Liver (tissue), 9 donors: ENCODE data around the gene OSBPL9. TPM values are rescaled to one million over a fixed set of nuclear protein-coding genes. Genes with fewer than 3 reads are reported as not detected.

Experiments used
- DNase-seq: peaks from one replicate; pipeline ENCODE4 v3.0.0-alpha.2; 2017; ENCODE audit warnings: low spot score
- H3K27ac ChIP-seq, 2 donors: one replicate each; pipeline ENCODE4 v1.7.0; 2013; ENCODE audit warnings: inconsistent platforms in 2 of 2, low read length in 2 of 2, control low read depth in 1 of 2, low read depth in 1 of 2, mild to moderate bottlenecking in 1 of 2
- H3K27me3 ChIP-seq, 4 donors: one replicate each; pipeline versions ENCODE4 v1.6.1 to v1.7.0; 2013; ENCODE audit warnings: low read length in 3 of 4, inconsistent platforms in 1 of 4, mild to moderate bottlenecking in 1 of 4, moderate library complexity in 1 of 4; ENCODE audit not compliant: control insufficient read depth in 4 of 4, insufficient read depth in 4 of 4
- H3K36me3 ChIP-seq, 4 donors: one replicate each; pipeline versions ENCODE4 v1.6.1 to v1.7.0; 2013; ENCODE audit warnings: low read length in 3 of 4, mild to moderate bottlenecking in 3 of 4, low read depth in 1 of 4, moderate library complexity in 1 of 4; ENCODE audit not compliant: control insufficient read depth in 4 of 4, insufficient read depth in 3 of 4
- H3K4me1 ChIP-seq, 4 donors: one replicate each; pipeline versions ENCODE4 v1.6.1 to v1.7.0; 2013; ENCODE audit warnings: low read length in 3 of 4, mild to moderate bottlenecking in 3 of 4, moderate library complexity in 1 of 4; ENCODE audit not compliant: control insufficient read depth in 4 of 4, insufficient read depth in 4 of 4
- H3K4me3 ChIP-seq, 3 donors: one replicate each; pipeline versions ENCODE4 v1.6.1 to v1.7.0; 2013; ENCODE audit warnings: low read length in 3 of 3, control low read depth in 1 of 3, low read depth in 1 of 3, mild to moderate bottlenecking in 1 of 3
- H3K9ac ChIP-seq, 2 donors: one replicate each; pipeline ENCODE4 v1.7.0; 2013; ENCODE audit warnings: low read length in 2 of 2, mild to moderate bottlenecking in 2 of 2, moderate library complexity in 2 of 2, control low read depth in 1 of 2, low read depth in 1 of 2
- H3K9me3 ChIP-seq, 4 donors: one replicate each; pipeline versions ENCODE4 v1.6.1 to v1.7.0; 2013; ENCODE audit warnings: low read length in 3 of 4; ENCODE audit not compliant: control insufficient read depth in 4 of 4
- ATF3 ChIP-seq: IDR thresholded peaks from 2 replicates; pipeline ENCODE4 v1.6.1; 2016; ENCODE audit warnings: antibody characterized with exemption
- CTCF ChIP-seq: fragments of 150-350 bp; IDR thresholded peaks from 2 replicates; pipeline ENCODE4 v1.5.1; 2017; ENCODE audit warnings: improper control_type of control experiment, low read depth, low read length; ENCODE audit not compliant: missing input control
- FOXA2 ChIP-seq: IDR thresholded peaks from 2 replicates; pipeline ENCODE4 v1.6.1; 2016; ENCODE audit warnings: antibody characterized with exemption
- HNF4G ChIP-seq: IDR thresholded peaks from 2 replicates; pipeline ENCODE4 v1.6.1; 2016; ENCODE audit warnings: antibody characterized with exemption
- JUND ChIP-seq, 2 donors: IDR thresholded peaks; 2 replicates each; pipeline ENCODE4 v1.6.1; 2016; ENCODE audit warnings: antibody characterized with exemption in 2 of 2
- MAX ChIP-seq: IDR thresholded peaks from 2 replicates; pipeline ENCODE4 v1.6.1; 2016; ENCODE audit warnings: antibody characterized with exemption
- RAD21 ChIP-seq, 2 donors: IDR thresholded peaks; 2 replicates each; pipeline ENCODE4 v1.6.1; 2016; ENCODE audit warnings: antibody characterized with exemption in 2 of 2, mild to moderate bottlenecking in 2 of 2
- REST ChIP-seq: IDR thresholded peaks from 2 replicates; pipeline ENCODE4 v1.6.1; 2016; ENCODE audit warnings: antibody characterized with exemption, mild to moderate bottlenecking
- SP1 ChIP-seq: IDR thresholded peaks from 2 replicates; pipeline ENCODE4 v1.6.1; 2018; ENCODE audit warnings: antibody characterized with exemption, mild to moderate bottlenecking
- WGBS: extraction: QIAGEN DNeasy Blood & Tissue Kit; methylation state at CpG from one replicate; pipeline ENCODE4 v1.1.7; 2013; 5-methylcytosine and 5-hydroxymethylcytosine counted together
- polyA plus RNA-seq, 2 donors: library from polyadenylated mRNA; stranded (reverse) in 1 of 2; unstranded in 1 of 2; fragments of 200-250 nt in 1 of 2; fragments of >200 nt in 1 of 2; fragmentation: Nextera tagmentation in 1 of 2; extraction: Ambion mirVana in 1 of 2; gene quantifications; one replicate each; pipeline versions ENCODE4 v1.2.1 to v1.2.3, GENCODE V29; 2013 to 2015
- total RNA-seq, 2 donors: library from RNA; depleted of rRNA; stranded (reverse); fragments of >200 nt; gene quantifications; one replicate each; pipeline ENCODE4 v1.2.3, GENCODE V29; 2014
- donor health status: healthy.
- donor health status: healthy.
- donor health status: healthy.
- donor health status: healthy.
- donor health status: healthy.

Gene OSBPL9
- total and polyA plus RNA-seq, 4 donors, result 52.1 to 129 (median 60.4) TPM

GRCh38 chr1:51664421-51665240 lies 47.7 kb downstream of the OSBPL9 start:
- DNase-seq, result no peak
- peaks cover 0 to 9% (median 2%) of the 10 kb centered on the region in 4 donors for H3K4me1 ChIP-seq
- 90% methylated on average over 6 of the region's 6 CpGs for WGBS
- TF ChIP-seq REST (no peak), FOXA2 (no peak)
- no peaks in the 10 kb centered on the region for H3K9me3 ChIP-seq
- H3K27ac ChIP-seq, result no peak overlapping the region
- no peak overlapping the region for H3K9ac ChIP-seq
- no peaks in the 10 kb centered on the region for H3K27me3 ChIP-seq
- no peaks in the 10 kb centered on the region for H3K36me3 ChIP-seq
- no peak overlapping the region for H3K4me3 ChIP-seq

GRCh38 chr1:51666478-51666877 lies 49.6 kb downstream of the OSBPL9 start:
- H3K4me1 ChIP-seq, result peaks cover 0 to 9% (median 2%) of the 10 kb centered on the region in 4 donors

More at GRCh38 chr1:51666478-51666877, 49.6 kb downstream of the OSBPL9 start:
- no peaks in the 10 kb centered on the region for H3K27me3 ChIP-seq
- no peak overlapping the region for H3K27ac ChIP-seq
- no peak overlapping the region for H3K9ac ChIP-seq
- no peak overlapping the region for H3K4me3 ChIP-seq
- WGBS, result 94% methylated on average over 2 of the region's 2 CpGs
- DNase-seq, result no peak
- peaks cover 0 to 3% (median 0%) of the 10 kb centered on the region in 4 donors for H3K36me3 ChIP-seq
- no peak for TF ChIP-seq JUND (IDR thresholded peaks at IDR 0.05)
- no peak for TF ChIP-seq RAD21 (IDR thresholded peaks at IDR 0.05)
- TF ChIP-seq HNF4G, result no peak
- TF ChIP-seq MAX, result no peak
- TF ChIP-seq ATF3, result no peak
- no peak for TF ChIP-seq CTCF
- no peak for TF ChIP-seq SP1
- H3K9me3 ChIP-seq, result no peaks in the 10 kb centered on the region
